Activated CD8-positive, alpha-beta memory T cell treated with anti-CD3 and anti-CD28 coated beads, Interleukin-2, amount 10 ng/mL, durations not matched to agents 7 days and 5 days (primary cell): ENCODE results near the gene AK4. TPM values are rescaled to one million over a fixed set of nuclear protein-coding genes. Genes with fewer than 3 reads are reported as not detected.

Experiments
- ATAC-seq: fragments of 150-1000 bp; cut with Tn5 transposase; one replicate; pipeline ENCODE4 v1.10.0; 2021; ENCODE audit warnings: moderate library complexity
- CTCF ChIA-PET: fragments of 350-600 bp; sonication (Branson Sonifier 250); formaldehyde crosslinking; loops from one replicate; lab custom pipeline; 2021; ENCODE audit warnings: antibody characterized with exemption; lab: Charles Lee
- DNase-seq: peaks from one replicate; pipeline ENCODE4 v3.0.0-alpha.2; 2020
- H3K27ac Mint-ChIP-seq: one replicate; pipeline ENCODE4 v1.8.0; 2021; ENCODE audit warnings: mild to moderate bottlenecking, mixed read lengths
- H3K27me3 Mint-ChIP-seq: one replicate; pipeline ENCODE4 v1.8.0; 2021; ENCODE audit warnings: mixed read lengths
- H3K36me3 Mint-ChIP-seq: one replicate; pipeline ENCODE4 v1.8.0; 2021; ENCODE audit warnings: mild to moderate bottlenecking, mixed read lengths
- H3K4me1 Mint-ChIP-seq: one replicate; pipeline ENCODE4 v1.8.0; 2021; ENCODE audit warnings: mixed read lengths
- H3K4me3 Mint-ChIP-seq: one replicate; pipeline ENCODE4 v1.8.0; 2021; ENCODE audit warnings: mild to moderate bottlenecking, moderate library complexity, mixed read lengths
- H3K9me3 Mint-ChIP-seq: one replicate; pipeline ENCODE4 v1.8.0; 2022; ENCODE audit warnings: low read depth, mixed read lengths
- total RNA-seq, 2 experiments: library from RNA; stranded (reverse); gene quantifications; one replicate each; pipeline ENCODE4 v1.2.3, GENCODE V29; 2021

The AK4 gene
- total RNA-seq, 2 experiments from 2014 or later, result 51.5 to 60.5 TPM

- no peaks in the 10 kb centered on the region for H3K36me3 Mint-ChIP-seq
- CTCF ChIA-PET, result interaction anchor here (1.0 kb wide), 1 partner anchor 9 kb away, joined by 3 read pairs; no protein-coding TSS in a partner anchor
- H3K9me3 Mint-ChIP-seq, result no peaks in the 10 kb centered on the region
- H3K4me3 Mint-ChIP-seq, result no peak overlapping the region
- ATAC-seq, result no peak
- DNase-seq, result no peak
- peaks cover 58% of the 10 kb centered on the region for H3K4me1 Mint-ChIP-seq
- H3K27ac Mint-ChIP-seq, result no peak overlapping the region
- H3K27me3 Mint-ChIP-seq, result peaks cover 2% of the 10 kb centered on the region
Observed at GRCh38 chr1:65258106-65258505, 110.1 kb downstream of the AK4 start.

- CTCF ChIA-PET, result interaction anchor here (1.2 to 1.5 kb wide), 3 partner anchors 23 to 200 kb away, joined by 3 read pairs; no protein-coding TSS in a partner anchor
- Mint-ChIP-seq H3K9me3 (no peaks in the 10 kb centered on the region), H3K4me1 (peaks cover 56% of the 10 kb centered on the region), H3K36me3 (no peaks in the 10 kb centered on the region), H3K4me3 (no peak overlapping the region), H3K27me3 (peaks cover 9% of the 10 kb centered on the region), H3K27ac (no peak overlapping the region)
- DNase-seq (no peak), ATAC-seq (no peak)
Observed at GRCh38 chr1:65259816-65260215, 111.8 kb downstream of the AK4 start.

GRCh38 chr1:65260851-65261473 is 113.0 kb downstream of the AK4 start:
- H3K4me1 Mint-ChIP-seq, result peaks cover 49% of the 10 kb centered on the region
- CTCF ChIA-PET, result interaction anchor here (0.8 kb wide), 1 partner anchor 132 kb away, joined by 4 read pairs; no protein-coding TSS in a partner anchor
- peak overlapping the region; percentile 20 for H3K4me3 Mint-ChIP-seq
- DNase-seq, result no peak
- ATAC-seq, result peak; percentile 54
- peaks cover 7% of the 10 kb centered on the region for H3K27me3 Mint-ChIP-seq
- H3K9me3 Mint-ChIP-seq, result no peaks in the 10 kb centered on the region
- H3K27ac Mint-ChIP-seq, result peak overlapping the region; percentile 32
- no peaks in the 10 kb centered on the region for H3K36me3 Mint-ChIP-seq

GRCh38 chr1:65263286-65263685 is 115.3 kb downstream of the AK4 start:
- H3K27ac Mint-ChIP-seq, result no peak overlapping the region
- ATAC-seq (no peak), DNase-seq (no peak)
- CTCF ChIA-PET, result interaction anchor here (1.2 kb wide), 1 partner anchor 9 kb away, joined by 4 read pairs; no protein-coding TSS in a partner anchor
- peaks cover 14% of the 10 kb centered on the region for H3K27me3 Mint-ChIP-seq
- no peak overlapping the region for H3K4me3 Mint-ChIP-seq
- H3K36me3 Mint-ChIP-seq, result no peaks in the 10 kb centered on the region
- H3K4me1 Mint-ChIP-seq, result peaks cover 54% of the 10 kb centered on the region
- no peaks in the 10 kb centered on the region for H3K9me3 Mint-ChIP-seq

- peak overlapping the region; percentile 25 for H3K4me3 Mint-ChIP-seq
Observed at GRCh38 chr1:65264197-65264929, 116.4 kb downstream of the AK4 start.

GRCh38 chr1:65265296-65265650 is 117.3 kb downstream of the AK4 start:
- Mint-ChIP-seq H3K9me3 (no peaks in the 10 kb centered on the region), H3K4me1 (peaks cover 36% of the 10 kb centered on the region), H3K36me3 (no peaks in the 10 kb centered on the region), H3K4me3 (peak overlapping the region; percentile 68), H3K27me3 (peaks cover 24% of the 10 kb centered on the region), H3K27ac (no peak overlapping the region)
- ATAC-seq, result no peak
- CTCF ChIA-PET, result interaction anchor here (0.6 to 1.7 kb wide), 5 partner anchors 8 to 457 kb away, joined by 3 to 4 read pairs (median 4); no protein-coding TSS in a partner anchor
- no peak for DNase-seq

More at GRCh38 chr1:65264197-65264929, 116.4 kb downstream of the AK4 start:
- DNase-seq, result no peak
- no peak for ATAC-seq
- no peak overlapping the region for H3K27ac Mint-ChIP-seq
- H3K27me3 Mint-ChIP-seq, result peaks cover 20% of the 10 kb centered on the region
- no peaks in the 10 kb centered on the region for H3K36me3 Mint-ChIP-seq
- H3K4me1 Mint-ChIP-seq, result peaks cover 45% of the 10 kb centered on the region
- H3K9me3 Mint-ChIP-seq, result no peaks in the 10 kb centered on the region
- CTCF ChIA-PET, result interaction anchor here (0.5 to 1.1 kb wide), 3 partner anchors 174 to 579 kb away, joined by 3 to 4 read pairs (median 4); no protein-coding TSS in a partner anchor

- Mint-ChIP-seq H3K9me3 (no peaks in the 10 kb centered on the region), H3K36me3 (no peaks in the 10 kb centered on the region), H3K4me3 (peak overlapping the region; percentile 68), H3K27ac (peak overlapping the region; percentile 64), H3K27me3 (peaks cover 24% of the 10 kb centered on the region), H3K4me1 (peaks cover 30% of the 10 kb centered on the region)
- DNase-seq (peak; percentile 68), ATAC-seq (peak; percentile 86)
- CTCF ChIA-PET, result interaction anchor here (0.6 to 1.7 kb wide), 9 partner anchors 9 to 1181 kb away, joined by 3 to 5 read pairs (median 3); partner anchors contain the start of gene DNAJC6
Observed at GRCh38 chr1:65265651-65266351, 117.8 kb downstream of the AK4 start.

- Mint-ChIP-seq H3K27me3 (peaks cover 24% of the 10 kb centered on the region), H3K4me1 (peaks cover 25% of the 10 kb centered on the region), H3K36me3 (no peaks in the 10 kb centered on the region), H3K27ac (peak overlapping the region; percentile 14), H3K4me3 (peak overlapping the region; percentile 68), H3K9me3 (no peaks in the 10 kb centered on the region)
- CTCF ChIA-PET, result interaction anchor here (0.8 to 1.7 kb wide), 9 partner anchors 8 to 1180 kb away, joined by 3 to 5 read pairs (median 3); partner anchors contain the start of gene DNAJC6
- ATAC-seq (no peak), DNase-seq (no peak)
Observed at GRCh38 chr1:65266476-65266875, 118.5 kb downstream of the AK4 start.

- DNase-seq, result no peak
- H3K36me3 Mint-ChIP-seq, result no peaks in the 10 kb centered on the region
- peaks cover 24% of the 10 kb centered on the region for H3K27me3 Mint-ChIP-seq
- H3K4me3 Mint-ChIP-seq, result no peak overlapping the region
- CTCF ChIA-PET, result interaction anchor here (1.2 to 1.7 kb wide), 4 partner anchors 9 to 19 kb away, joined by 3 to 4 read pairs (median 4); no protein-coding TSS in a partner anchor
- no peak for ATAC-seq
- H3K9me3 Mint-ChIP-seq, result no peaks in the 10 kb centered on the region
- peaks cover 24% of the 10 kb centered on the region for H3K4me1 Mint-ChIP-seq
- H3K27ac Mint-ChIP-seq, result no peak overlapping the region
Observed at GRCh38 chr1:65267271-65267670, 119.3 kb downstream of the AK4 start.

GRCh38 chr1:65267683-65268082 is 119.7 kb downstream of the AK4 start:
- H3K27me3 Mint-ChIP-seq, result peaks cover 24% of the 10 kb centered on the region
- H3K4me1 Mint-ChIP-seq, result peaks cover 24% of the 10 kb centered on the region
- H3K27ac Mint-ChIP-seq, result no peak overlapping the region
- ATAC-seq (no peak), DNase-seq (no peak)
- no peaks in the 10 kb centered on the region for H3K9me3 Mint-ChIP-seq
- no peak overlapping the region for H3K4me3 Mint-ChIP-seq
- no peaks in the 10 kb centered on the region for H3K36me3 Mint-ChIP-seq
- CTCF ChIA-PET, result interaction anchor here (0.8 to 1.4 kb wide), 4 partner anchors 9 to 42 kb away, joined by 3 to 4 read pairs (median 3); no protein-coding TSS in a partner anchor

- H3K4me1 Mint-ChIP-seq, result peaks cover 20% of the 10 kb centered on the region
- DNase-seq, result no peak
- ATAC-seq, result no peak
- no peak overlapping the region for H3K27ac Mint-ChIP-seq
- no peak overlapping the region for H3K4me3 Mint-ChIP-seq
- H3K27me3 Mint-ChIP-seq, result peaks cover 19% of the 10 kb centered on the region
- CTCF ChIA-PET, result interaction anchor here (1.1 kb wide), 1 partner anchor 33 kb away, joined by 4 read pairs; no protein-coding TSS in a partner anchor
- no peaks in the 10 kb centered on the region for H3K36me3 Mint-ChIP-seq
- H3K9me3 Mint-ChIP-seq, result no peaks in the 10 kb centered on the region
Observed at GRCh38 chr1:65269612-65270011, 121.6 kb downstream of the AK4 start.

- DNase-seq (no peak), ATAC-seq (no peak)
- no peaks in the 10 kb centered on the region for H3K9me3 Mint-ChIP-seq
- H3K27me3 Mint-ChIP-seq, result peaks cover 19% of the 10 kb centered on the region
- CTCF ChIA-PET, result no interaction called here
- no peaks in the 10 kb centered on the region for H3K4me1 Mint-ChIP-seq
- H3K27ac Mint-ChIP-seq, result no peak overlapping the region
- H3K4me3 Mint-ChIP-seq, result no peak overlapping the region
- no peaks in the 10 kb centered on the region for H3K36me3 Mint-ChIP-seq
Observed at GRCh38 chr1:65276197-65276939, 128.4 kb downstream of the AK4 start.
